Measurements from ENCODE around the gene TCF7L1. TPM values are rescaled to one million over a fixed set of nuclear protein-coding genes. Genes with fewer than 3 reads are reported as not detected.

Gene TCF7L1
- total RNA-seq, 1 experiment from 2014 or later, result 1.1 TPM

DNA sequence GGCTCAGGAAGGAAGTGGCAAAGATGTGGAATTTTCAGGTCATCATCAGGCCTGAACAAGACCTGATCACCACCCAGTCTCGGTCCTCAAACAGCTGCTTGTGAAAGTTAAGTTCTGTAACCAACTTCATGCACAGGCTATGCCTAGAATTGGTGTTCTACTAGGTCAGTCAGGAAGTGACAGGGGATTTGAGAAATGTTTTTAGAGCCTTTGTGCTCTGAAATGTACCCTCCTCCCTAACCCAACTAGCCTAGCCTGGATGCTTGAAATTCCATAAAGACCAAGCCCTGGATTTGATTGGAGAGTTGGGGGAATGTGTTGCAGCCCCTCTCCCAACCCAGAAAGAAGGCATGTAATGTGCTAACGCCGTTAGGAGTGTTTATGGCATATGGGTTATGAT is 131.3 kb downstream of the TCF7L1 start:
- BruUV-seq (replicated peaks), result no TSS peak
- H3K27me3 Mint-ChIP-seq (ENCODE audit: insufficient read depth, unreplicated experiment), result no peaks in the 10 kb centered on the region
- TF ChIP-seq, protein P1, sequence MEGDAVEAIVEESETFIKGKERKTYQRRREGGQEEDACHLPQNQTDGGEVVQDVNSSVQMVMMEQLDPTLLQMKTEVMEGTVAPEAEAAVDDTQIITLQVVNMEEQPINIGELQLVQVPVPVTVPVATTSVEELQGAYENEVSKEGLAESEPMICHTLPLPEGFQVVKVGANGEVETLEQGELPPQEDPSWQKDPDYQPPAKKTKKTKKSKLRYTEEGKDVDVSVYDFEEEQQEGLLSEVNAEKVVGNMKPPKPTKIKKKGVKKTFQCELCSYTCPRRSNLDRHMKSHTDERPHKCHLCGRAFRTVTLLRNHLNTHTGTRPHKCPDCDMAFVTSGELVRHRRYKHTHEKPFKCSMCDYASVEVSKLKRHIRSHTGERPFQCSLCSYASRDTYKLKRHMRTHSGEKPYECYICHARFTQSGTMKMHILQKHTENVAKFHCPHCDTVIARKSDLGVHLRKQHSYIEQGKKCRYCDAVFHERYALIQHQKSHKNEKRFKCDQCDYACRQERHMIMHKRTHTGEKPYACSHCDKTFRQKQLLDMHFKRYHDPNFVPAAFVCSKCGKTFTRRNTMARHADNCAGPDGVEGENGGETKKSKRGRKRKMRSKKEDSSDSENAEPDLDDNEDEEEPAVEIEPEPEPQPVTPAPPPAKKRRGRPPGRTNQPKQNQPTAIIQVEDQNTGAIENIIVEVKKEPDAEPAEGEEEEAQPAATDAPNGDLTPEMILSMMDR (IDR thresholded peaks at IDR 0.05; ENCODE audit: unreplicated experiment), result no peak
- no peaks in the 10 kb centered on the region for H3K4me1 Mint-ChIP-seq (ENCODE audit: insufficient read depth, unreplicated experiment)
- H3K9me3 Mint-ChIP-seq (ENCODE audit: unreplicated experiment), result no peaks in the 10 kb centered on the region
- no peak overlapping the region for H3K27ac Mint-ChIP-seq (ENCODE audit: low read depth, unreplicated experiment)
- POLR2A ChIA-PET, result no interaction called here
- CTCF ChIA-PET, result interaction anchor here (0.7 to 12.6 kb wide), 4 partner anchors 7 to 35 kb away, joined by 3 to 175 read pairs (median 3); no protein-coding TSS in a partner anchor
- intact Hi-C loops (cut with micrococcal nuclease), result no loop called here
- no peaks in the 10 kb centered on the region for H3K36me3 Mint-ChIP-seq (ENCODE audit: insufficient read depth, unreplicated experiment)
- no peak for DNase-seq (ENCODE audit: unreplicated experiment)
- no peak overlapping the region for H3K4me3 Mint-ChIP-seq (ENCODE audit: unreplicated experiment)

DNA sequence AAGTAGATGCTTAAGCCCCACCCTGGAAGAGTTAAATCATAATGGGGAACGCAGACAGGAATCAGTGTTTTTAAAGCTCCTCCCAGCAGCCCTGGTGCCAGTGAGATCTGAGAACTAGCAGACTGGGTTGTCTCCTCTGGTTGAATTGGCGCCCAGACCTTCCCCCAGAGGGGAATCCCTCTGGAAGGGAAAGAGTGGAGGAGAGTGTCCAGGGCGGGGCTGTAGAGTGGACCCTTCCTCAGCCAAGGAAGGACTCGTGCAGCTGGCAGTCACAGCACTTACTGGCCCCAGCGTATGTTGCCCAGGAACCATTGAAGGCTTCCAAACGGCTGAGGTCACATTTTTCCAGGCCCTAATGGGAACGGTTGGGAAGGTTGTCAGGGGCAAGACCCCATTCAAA is 132.1 kb downstream of the TCF7L1 start:
- Mint-ChIP-seq H3K9me3 (ENCODE audit: unreplicated experiment) (no peaks in the 10 kb centered on the region), H3K36me3 (ENCODE audit: insufficient read depth, unreplicated experiment) (no peaks in the 10 kb centered on the region), H3K4me1 (ENCODE audit: insufficient read depth, unreplicated experiment) (no peaks in the 10 kb centered on the region), H3K4me3 (ENCODE audit: unreplicated experiment) (no peak overlapping the region), H3K27ac (ENCODE audit: low read depth, unreplicated experiment) (no peak overlapping the region), H3K27me3 (ENCODE audit: insufficient read depth, unreplicated experiment) (no peaks in the 10 kb centered on the region)
- ChIA-PET POLR2A (no interaction called here), CTCF (interaction anchor here (0.5 to 12.6 kb wide), 18 partner anchors 8 to 204 kb away, joined by 3 to 175 read pairs (median 3); no protein-coding TSS in a partner anchor)
- BruUV-seq (replicated peaks), result no TSS peak
- intact Hi-C loops (cut with micrococcal nuclease), result no loop called here
- TF ChIP-seq, protein P1 (IDR thresholded peaks at IDR 0.05; ENCODE audit: unreplicated experiment), result no peak
- no peak for DNase-seq (ENCODE audit: unreplicated experiment)

DNA sequence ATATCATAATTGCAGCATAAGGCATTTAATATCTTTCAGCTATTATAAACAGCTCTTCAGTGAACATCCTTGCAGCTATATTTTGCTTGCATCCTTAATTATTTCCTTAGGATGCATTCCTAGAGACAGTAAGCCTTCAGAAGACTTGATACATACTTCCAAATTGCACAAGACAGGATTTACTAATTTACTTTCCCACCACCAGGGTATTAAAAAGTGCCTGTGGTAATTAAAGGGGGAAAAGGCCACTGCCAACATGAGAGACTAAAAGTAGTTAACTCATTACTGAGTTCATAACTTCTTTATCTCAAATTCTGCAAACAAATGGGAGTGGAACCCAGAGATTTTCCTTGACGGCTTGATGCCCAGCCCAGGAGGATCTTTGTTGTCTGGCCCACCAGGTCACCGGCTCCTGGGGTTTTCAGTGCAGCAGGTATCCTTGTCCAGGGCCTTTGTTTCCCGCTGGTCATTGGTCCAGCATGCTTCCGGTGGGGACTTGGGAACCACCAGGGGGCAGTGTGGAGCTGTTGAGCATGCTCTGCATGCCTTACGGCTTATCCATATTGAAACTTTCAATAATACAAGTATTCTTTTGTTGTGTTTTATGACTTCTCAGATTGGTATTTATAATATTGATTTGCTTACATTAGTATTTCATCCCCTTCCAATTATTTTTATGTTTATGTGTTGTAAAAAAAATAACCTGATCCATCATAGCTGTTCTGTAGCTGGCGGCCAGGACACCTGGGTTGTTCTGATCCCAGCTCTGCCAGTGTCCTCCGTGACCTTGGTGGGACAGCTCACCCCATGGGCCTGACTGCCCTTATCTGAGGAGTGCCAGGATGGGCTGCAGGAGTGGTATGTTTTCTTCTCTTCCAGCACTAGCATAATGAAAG is 133.2 kb downstream of the TCF7L1 start:
- Mint-ChIP-seq H3K9me3 (ENCODE audit: unreplicated experiment) (no peaks in the 10 kb centered on the region), H3K4me3 (ENCODE audit: unreplicated experiment) (no peak overlapping the region), H3K27me3 (ENCODE audit: insufficient read depth, unreplicated experiment) (no peaks in the 10 kb centered on the region), H3K36me3 (ENCODE audit: insufficient read depth, unreplicated experiment) (no peaks in the 10 kb centered on the region), H3K27ac (ENCODE audit: low read depth, unreplicated experiment) (no peak overlapping the region), H3K4me1 (ENCODE audit: insufficient read depth, unreplicated experiment) (no peaks in the 10 kb centered on the region)
- CTCF ChIA-PET, result interaction anchor here (0.5 to 12.6 kb wide), 33 partner anchors 8 to 219 kb away, joined by 3 to 175 read pairs (median 4); partner anchors contain the start of gene TCF7L1
- peak; percentile 74 for DNase-seq (ENCODE audit: unreplicated experiment)
- POLR2A ChIA-PET, result interaction anchor here (0.6 to 0.7 kb wide), 3 partner anchors 19 to 59 kb away, joined by 3 to 4 read pairs (median 3); no protein-coding TSS in a partner anchor
- intact Hi-C loops (cut with micrococcal nuclease), result loop anchor here (1.0 kb wide), 2 partner anchors 19 to 34 kb away; no protein-coding TSS in a partner anchor
- TF ChIP-seq, protein P1 (IDR thresholded peaks at IDR 0.05; ENCODE audit: unreplicated experiment), result peak; percentile 92
- BruUV-seq (replicated peaks), result no TSS peak

DNA sequence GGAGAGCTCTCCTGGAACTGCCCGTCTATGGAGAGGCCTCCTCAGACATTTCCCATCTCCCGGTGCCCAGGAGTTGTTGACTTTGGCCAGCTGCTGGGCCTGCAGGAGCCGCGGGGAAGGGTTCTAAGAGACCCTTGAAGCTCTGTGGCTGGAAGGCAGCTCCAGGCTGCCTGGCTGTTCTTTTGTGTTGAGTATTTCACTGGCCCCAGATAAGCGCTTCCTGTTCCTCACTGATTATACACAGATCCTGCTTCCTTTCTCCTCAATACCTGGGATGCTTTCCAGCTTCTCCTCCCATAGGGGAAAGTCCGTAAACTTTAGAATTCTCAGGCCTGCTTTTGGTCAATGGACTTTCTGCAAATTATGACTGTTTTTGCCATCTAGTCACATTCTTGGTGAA is 136.8 kb downstream of the TCF7L1 start:
- no peak for DNase-seq (ENCODE audit: unreplicated experiment)
- Mint-ChIP-seq H3K4me3 (ENCODE audit: unreplicated experiment) (no peak overlapping the region), H3K9me3 (ENCODE audit: unreplicated experiment) (no peaks in the 10 kb centered on the region), H3K27me3 (ENCODE audit: insufficient read depth, unreplicated experiment) (no peaks in the 10 kb centered on the region), H3K27ac (ENCODE audit: low read depth, unreplicated experiment) (no peak overlapping the region), H3K36me3 (ENCODE audit: insufficient read depth, unreplicated experiment) (no peaks in the 10 kb centered on the region), H3K4me1 (ENCODE audit: insufficient read depth, unreplicated experiment) (no peaks in the 10 kb centered on the region)
- TF ChIP-seq, protein P1 (IDR thresholded peaks at IDR 0.05; ENCODE audit: unreplicated experiment), result no peak
- CTCF ChIA-PET, result interaction anchor here (0.7 to 12.6 kb wide), 4 partner anchors 14 to 29 kb away, joined by 3 to 175 read pairs (median 49); no protein-coding TSS in a partner anchor
- intact Hi-C loops (cut with micrococcal nuclease), result no loop called here
- BruUV-seq (replicated peaks), result no TSS peak
- POLR2A ChIA-PET, result no interaction called here
